ENCODE data around the gene HEMGN.
"Not testable (repeated sequence)": the region's sequence is repeated elsewhere in the genome, so short reads cannot be mapped to it uniquely, and the experiment has no call there.

Gene HEMGN

DNA sequence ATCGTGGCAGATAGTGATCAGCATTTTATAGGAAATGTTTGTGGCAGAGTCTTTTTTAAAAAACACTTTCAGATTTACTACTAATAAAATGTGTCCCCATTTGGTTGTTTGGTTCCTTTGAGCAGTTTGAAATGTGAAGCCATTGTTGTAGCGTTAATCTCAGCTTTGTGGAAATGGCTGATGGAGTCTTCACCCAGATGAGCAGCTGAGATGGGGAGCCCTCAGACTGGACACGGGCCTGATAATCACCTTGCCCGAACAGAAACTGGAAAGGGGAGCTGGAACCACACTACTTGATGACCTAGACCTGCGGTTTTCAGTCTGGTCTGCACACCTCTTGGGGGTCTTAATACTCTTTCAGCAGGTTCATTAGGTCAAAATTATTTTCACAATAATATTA, 24.6 kb upstream of the HEMGN start:
- DNase-seq = no peak

DNA sequence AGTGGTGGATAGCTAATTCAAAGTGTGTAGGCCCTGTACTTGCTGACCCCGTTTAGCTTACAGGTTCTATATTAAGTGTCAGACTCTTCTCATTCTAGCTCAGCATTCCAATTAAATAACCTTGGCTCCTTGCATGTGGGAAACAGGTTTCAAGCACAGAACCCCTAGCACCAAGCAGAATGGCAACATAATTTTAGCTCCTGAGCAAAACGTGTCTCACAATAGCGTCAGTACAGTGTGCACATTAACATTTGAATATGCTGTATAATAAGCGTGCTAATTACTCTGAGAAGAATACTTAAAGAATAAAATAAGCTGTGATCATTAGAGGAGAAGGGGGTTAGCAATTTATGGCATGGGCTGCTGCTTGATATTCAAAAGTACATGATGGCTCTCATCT, 24.2 kb upstream of the HEMGN start:
- DNase-seq = no peak

DNA sequence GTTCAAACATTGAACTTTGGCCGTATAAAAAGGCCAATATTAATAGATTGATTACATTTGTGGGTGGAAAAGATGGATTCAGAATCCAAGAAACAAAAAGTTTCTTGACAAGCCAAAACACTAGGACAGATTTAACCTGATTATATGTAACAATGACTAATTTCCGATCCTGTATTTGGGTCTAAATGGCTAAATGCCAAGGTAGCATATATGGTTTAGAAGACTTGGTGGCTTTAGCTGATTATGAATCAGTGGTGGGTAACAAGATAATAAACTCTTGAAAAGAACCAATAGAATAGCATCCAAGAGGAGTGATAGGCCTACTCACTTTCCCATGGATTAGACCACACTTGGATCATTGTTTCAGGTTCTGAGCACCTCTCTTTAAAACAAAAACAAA, 23.4 kb upstream of the HEMGN start:
- DNase-seq = no peak

DNA sequence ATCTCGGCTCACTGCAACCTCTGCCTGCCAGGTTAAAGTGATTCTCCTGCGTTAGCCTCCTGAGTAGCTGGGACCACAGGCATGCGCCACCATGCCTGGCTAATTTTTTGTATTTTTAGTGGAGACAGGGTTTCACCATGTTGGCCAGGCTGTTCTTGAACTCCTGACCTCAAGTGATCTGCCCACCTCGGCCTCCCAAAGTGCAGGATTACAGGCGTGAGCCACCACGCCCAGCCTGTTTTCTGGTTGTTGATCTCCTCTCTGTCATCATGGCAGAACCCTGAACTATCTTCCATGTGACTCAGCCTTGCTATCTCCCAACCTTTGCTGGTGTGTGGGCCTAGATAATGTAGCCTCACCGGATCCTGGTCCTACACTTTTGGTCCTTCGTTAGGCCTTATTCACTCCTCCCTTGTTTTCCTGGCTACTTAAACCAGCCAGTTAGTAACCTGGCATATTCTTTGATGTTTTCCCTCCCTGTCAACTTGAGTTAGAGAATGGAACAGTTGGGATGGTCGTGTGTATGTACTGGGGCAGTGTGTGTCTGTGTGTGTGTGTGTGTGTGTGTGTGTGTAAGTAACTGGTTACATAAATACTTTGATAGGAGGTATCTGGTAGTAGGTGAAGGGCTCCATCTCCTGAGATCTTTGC, 22.8 kb upstream of the HEMGN start:
- not testable (repeated sequence) for DNase-seq

DNA sequence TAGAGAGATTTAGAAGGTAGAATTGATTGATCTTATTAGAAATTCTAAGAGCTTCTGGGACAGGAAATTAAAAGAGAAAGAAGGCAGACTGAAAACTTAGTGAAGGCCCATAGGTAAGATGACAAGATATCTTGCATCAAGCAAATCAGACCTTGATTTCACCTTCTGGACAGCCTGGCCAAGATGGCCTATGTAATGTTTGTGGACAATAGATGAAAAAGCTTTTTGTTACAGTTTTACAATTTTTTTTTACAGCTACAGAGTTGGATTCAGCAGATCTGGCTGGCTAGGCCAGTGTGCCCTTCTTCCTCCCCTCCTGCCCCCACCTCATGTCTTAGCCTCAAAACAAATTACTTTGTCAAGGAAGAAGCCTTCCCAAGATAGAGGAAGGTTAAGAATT, 21.6 kb upstream of the HEMGN start:
- DNase-seq = no peak

DNA sequence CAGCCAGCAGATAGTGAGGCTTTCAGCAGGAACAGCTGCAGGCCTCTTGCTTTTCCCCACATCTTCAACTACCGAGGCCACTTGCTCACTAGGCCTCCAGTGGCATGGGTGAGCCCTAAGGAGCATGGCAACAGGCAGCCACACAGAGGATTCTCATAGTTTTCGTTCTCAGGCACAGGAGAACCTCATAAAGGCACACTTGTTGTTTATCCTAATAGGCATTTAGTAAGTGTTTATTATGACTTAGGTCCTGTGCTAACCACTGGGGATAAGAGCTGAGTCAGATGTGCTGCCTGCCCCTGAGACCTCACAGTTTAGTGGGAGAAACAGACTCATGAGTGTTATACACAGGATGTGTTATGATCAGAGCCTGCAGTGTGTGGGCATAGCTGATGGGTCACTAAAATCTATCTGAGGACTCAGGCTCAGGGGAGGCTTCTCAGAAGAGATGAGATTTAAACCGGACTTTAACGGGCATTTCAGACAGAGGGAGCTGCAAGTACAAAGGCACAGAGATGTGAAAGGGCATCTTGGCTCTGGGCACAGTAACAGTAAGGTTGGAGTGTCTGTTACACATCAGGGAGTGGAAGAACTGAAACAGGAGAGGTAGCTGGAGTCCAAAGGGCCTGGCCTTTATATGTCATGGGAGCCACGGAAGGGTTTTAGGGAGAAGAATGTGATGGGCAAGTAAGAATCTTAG, 21.0 kb upstream of the HEMGN start:
- DNase-seq = no peak

DNA sequence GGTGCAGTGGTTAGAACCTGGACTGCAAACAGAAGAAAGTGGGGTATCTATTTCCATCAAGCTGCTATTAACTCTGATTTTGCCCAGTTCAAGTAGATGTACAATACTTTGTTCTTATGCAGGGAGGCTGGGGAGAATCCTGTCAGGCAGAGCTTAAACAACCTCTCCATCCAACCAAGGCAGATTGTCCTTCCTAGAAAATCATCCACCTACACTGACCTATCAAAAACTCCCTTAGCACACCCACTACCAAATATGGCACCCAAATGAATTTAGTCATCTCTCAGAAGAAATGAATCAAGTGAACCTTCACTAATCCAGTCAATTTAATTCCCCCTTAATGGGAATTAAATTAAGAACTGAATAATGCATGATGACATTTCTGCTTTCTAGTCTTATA, 18.4 kb upstream of the HEMGN start:
- no peak for DNase-seq

DNA sequence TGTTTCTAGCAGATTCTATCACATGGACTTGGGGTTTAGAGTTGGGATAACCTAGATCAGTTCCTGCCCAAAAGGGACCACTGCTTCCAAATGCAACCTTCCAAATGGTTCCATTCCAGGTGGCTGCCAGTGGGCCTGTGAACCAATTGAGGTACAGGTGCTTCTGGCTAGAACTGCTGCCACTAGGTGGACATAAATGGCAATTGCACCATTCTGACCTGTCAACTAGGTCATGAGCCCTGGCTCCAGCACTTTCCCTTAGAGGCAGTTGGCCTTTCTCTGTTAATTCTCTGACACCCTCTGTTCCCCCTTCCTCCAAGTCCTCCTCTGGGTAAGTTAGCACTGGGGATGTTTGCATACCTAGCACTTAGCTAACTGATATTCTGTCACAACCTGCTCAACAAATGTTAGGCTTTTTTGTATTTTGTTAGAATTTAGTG, 16.6 kb upstream of the HEMGN start:
- peak; percentile 45 for DNase-seq

DNA sequence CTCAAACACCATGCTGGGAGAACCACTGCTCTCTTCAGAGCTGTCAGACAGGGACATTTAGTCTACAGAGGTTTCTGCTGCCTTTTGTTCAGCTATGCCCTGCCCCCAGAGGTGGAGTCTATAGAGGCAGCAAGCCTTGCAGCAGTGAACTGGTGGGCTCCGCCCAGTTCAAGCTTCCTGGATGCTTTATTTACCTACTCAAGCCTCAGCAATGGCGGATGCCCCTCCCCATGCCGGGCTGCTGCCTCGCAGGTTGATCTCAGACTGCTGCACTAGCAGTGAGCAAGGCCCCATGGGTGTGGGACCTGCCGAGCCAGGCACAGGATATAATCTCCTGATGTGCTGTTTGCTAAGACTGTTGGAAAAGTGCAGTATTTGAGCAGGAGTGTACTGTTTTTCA, 12.9 kb upstream of the HEMGN start:
- DNase-seq = not testable (repeated sequence)

DNA sequence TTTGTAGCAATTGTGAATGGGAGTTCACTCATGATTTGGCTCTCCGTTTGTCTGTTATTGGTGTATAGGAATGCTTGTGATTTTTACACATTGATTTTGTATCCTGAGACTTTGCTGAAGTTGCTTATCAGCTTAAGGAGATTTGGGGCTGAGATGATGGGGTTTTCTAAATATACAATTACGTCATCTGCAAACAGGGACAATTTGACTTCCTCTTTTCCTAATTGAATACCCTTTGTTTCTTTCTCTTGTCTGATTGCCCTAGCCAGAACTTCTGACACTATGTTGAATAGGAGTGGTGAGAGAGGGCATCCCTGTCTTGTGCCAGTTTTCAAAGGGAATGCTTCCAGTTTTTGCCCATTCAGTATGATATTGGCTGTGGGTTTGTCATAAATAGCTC, 9.1 kb upstream of the HEMGN start:
- not testable (repeated sequence) for DNase-seq

DNA sequence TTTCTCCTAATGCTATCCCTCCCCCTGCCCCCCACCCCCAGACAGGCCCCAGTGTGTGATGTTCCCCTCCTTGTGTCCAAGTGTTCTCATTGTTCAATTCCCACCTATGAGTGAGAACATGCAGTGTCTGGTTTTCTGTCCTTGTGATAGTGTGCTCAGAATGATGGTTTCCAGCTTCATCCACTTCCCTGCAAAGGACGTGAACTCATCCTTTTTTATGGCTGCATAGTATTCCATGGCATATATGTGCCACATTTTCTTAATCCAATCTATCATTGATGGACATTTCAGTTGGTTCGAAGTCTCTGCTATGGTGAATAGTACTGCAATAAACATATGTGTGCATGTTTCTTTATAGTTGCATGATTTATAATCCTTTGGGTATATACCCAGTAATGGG, 7.5 kb upstream of the HEMGN start:
- DNase-seq = not testable (repeated sequence)

DNA sequence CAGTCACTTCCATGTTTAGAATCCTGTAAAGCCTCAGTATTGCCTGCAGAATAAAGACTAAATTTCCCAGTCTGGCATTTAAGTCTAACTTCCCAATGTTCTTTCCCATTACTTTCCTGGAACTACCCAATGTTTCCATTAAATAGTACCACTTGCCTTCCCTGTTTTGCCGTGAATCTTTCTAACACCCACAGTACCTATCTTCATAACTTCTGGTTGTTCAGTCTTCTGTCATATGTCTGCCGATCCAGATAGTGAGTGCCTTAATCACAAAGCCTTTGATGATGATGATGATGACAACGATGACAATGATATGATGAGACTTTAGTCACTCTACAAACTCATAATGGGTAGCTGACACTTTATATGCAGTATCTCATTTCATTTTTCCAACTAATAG, 6.6 kb upstream of the HEMGN start:
- no peak for DNase-seq

DNA sequence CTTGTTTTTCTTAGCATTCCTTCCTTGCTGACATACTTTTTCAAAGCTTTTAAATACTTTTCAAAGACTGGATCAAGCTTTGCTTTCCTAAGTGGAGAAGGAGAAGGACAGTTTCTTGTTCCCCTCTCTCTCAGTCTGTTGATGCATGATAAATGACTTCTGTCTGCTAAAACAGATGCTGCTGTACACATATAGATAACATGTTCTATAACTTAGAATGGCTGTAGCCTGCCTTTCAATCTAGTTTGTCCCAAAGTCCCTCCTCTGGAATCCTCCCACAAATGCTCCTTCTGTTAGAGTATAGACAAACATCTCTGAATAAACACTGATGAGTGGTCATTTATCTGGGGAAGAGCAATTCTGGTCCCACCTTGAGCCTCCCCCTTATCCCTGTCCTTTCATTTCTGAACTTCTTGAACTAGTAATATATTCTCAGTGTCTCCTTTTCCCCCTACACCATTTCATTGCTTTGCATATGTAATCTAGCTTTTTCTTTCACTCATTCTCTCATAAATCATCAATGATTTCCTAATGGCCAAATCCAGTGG, 5.4 kb upstream of the HEMGN start:
- DNase-seq = no peak

DNA sequence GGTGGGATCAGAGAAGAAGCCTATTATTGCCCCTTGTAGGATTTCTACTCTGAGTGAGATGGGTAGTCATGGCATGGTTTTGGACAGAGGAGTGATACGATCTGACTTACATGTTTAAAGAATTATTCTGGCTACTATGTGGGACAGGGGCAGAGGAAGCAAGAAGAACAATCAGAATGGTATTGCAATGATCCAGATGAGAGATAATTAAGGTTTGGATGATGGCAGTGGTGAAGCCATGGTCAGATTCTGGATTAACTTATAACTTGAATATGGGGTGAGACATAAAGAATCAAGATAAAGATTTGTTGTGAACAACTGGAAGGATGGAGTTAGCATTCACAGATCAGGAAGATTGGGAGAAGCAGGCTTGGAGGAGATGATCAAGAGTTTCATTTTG, 3.4 kb upstream of the HEMGN start:
- DNase-seq = no peak

DNA sequence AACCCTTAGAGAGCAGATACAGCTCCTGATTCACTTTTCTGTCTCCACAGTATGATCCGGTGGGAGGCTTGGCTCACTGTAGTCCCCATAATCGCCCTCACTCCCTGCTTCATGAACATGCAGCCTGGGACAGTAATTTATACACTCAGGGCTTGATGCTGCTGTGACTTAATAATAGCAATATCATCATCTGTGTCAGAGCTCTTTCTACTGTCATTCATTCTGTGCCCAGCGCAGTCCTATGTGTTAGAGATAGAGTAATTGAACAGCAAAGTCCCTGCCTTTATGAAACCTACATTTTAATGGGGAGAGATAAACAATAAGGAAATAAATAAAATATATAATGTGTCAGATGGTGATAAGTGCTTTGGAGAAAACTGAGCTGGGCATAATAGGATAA, 2.8 kb upstream of the HEMGN start:
- DNase-seq = no peak

DNA sequence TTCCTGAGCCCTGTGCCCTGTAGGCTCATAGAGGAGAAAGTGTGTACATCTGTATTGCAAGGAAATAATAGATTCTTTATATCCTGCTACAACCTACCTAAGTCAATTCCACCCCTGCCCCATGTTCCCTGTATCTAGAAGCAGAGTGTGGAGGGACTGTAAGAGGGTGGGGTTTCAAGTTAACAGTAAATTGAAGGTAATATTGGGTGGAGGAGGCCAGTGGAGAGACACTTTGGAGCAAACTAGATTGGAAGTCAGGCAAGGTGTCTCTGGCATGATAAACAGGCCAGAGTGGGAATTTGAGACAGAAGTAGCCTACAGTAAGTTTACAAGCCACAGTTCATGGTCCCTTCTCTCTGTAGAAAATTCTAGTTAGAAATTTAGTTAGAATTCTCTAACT, 2.3 kb upstream of the HEMGN start:
- no peak for DNase-seq

DNA sequence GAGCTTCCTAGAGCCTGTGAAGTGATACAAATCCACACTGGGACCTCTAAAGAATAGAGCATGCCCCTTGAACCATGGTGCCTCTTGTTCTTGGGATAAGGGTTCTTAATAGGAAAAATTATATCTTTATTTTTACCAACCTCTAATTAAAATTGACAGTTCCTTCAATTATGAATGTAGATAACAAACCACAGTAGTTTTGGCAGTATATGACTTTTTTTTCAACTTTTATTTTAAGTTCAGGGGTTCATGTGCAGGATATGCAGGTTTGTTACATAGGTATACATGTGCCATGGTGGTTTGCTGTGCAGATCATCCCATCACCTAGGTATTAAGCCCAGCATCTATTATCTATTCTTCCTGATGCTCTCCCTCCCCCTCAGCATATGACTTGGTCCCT, 974 bp downstream of the HEMGN start:
- DNase-seq = no peak

DNA sequence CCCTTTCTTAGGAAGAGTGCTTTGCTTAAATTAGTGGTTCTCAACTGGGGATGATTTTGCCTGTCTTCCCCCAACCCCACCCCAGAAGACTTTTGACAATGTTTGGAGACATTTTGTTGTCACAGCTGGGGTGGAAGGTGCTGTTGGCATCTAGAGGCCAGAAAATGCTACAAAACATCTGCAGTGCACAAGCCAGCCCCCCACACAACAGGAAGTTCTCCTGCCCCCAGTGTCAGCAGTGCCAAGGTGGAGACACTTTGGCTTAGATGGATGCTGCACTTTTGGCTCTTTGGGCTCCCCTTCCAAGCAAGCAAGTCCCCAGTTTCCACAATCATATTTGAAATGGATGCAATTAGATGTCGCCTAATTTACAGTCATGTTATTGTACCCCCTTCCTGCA, 2.7 kb downstream of the HEMGN start:
- no peak for DNase-seq

DNA sequence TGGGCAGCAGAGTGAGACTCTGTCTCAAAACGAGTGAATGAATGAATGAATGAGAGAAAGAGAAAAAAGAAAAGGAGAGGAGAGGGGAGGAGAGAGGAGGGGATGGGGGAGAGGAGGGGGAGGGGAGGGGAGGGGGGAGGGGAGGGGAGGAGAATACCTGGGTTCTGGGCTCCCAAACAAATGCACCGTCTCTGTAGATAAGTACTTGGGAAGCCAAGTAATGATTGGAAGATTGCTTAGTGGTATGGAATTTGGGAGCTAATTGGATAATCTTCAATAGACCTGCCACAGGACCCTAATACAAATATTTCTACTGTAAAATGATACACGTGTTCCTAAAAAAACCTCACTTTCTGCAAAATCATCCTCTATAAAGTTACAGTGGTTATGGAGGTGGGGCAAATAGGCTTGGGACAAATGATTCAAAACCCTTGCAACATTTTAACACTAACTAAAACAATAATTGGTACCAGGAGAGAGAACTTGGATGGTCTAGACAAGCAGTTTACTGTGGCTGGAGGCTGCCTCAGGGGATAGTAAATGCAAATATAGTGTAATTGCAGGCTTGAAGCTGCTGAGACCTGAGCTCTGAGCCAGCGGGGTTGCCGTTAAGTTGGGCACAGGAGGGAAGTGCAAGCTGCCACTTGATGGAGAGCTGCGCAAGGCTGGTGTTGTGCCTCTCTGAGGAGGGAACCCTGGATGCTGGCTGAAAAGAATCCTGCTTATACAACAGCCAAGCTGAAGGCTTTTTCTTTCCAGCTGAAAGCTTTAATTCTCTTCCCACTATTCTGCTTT, 3.5 kb downstream of the HEMGN start:
- peak; percentile 29 for DNase-seq

DNA sequence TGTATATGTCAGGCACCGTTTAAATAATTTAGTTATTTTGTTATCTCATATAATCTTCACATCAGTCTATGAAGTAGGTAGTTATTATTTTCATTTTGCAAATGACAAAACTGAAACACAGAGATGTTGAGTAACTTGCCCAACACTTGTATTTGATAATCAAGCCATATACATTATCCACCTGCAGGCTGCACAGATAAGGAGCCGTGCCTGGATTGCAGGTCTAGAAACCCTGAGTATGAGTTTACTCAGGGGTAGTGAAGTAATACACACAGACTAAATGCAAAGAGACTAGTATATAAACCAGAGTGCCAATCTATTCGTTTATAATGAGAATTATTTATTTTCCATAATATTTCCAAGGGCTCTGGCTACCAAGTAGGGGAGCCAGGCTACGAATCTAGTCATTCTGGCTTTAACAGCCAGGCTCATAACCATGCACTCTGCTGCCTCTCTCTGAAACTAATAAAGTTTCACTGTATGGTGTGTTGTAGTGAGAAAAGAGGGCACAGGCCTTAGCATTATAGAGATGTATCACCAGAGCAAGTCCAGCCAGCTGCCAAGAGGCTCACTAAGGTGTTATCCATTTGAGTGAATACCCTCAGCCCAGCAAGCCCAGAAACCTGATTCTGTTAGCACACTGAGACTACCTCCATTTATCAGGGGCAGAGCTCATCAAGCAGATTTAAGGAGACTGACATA, 4.5 kb downstream of the HEMGN start:
- no peak for DNase-seq

DNA sequence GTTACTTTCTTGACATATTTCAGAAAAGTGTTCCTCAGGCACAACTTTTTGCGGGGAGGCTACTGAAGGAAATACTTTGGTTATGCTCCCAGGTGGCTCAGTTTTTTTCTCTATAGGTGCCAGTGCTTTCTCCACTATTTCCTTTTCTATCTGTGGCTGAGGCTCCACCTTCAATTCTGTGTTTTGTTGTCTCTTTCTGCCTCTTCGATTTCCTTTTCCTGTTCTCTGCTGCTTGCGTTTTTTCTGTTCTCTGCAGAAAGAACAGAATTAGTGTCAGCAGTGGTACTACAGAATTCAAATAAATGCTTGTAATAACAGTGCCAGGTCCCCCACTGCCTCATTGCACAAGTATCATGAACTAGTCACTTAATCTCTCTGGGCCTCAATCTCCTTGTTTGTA, 7.0 kb downstream of the HEMGN start:
- DNase-seq = no peak

DNA sequence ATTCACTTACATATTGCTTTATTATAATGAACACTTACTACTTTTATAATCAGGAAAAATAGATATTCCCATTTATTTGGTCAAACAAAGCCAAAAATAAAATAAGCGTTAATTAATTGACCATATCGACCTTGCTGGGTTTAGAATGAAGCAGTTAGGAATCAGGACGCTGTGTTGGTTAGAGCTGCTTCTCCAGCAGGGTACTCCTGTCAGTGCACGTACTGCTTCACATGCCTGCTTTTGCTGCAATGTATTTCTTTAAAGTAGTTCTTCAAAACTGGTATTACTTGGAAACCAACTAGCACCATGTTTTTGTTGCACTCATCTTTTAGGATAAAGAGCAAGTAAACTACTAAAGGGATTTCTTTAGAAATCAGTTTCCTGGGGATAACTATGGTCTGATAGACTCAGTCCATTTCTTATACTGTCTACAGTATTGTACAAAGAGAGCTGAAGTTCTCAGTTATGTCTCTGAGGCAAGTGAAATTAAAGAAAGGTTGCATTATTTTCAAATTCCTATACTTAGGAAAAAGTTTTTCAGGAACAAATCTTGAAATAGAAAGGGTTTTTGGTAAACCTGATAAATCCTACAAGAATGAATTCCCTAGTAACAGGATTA, 8.9 kb downstream of the HEMGN start:
- no peak for DNase-seq

All from NCI-H1092 (cell line).